Fibroblast of skin of right quadriceps (primary cell): ENCODE data around the gene GTF2E1.

Source experiments
- DNase-seq: peaks from one replicate; pipeline ENCODE4 v3.0.0-alpha.2; 2013

Gene GTF2E1

GRCh38 chr3:120802916-120803315, 60.4 kb downstream of the GTF2E1 start:
- DNase-seq, result no peak

- DNase-seq, result no peak
These were observed 74.2 kb downstream of the GTF2E1 start for GRCh38 chr3:120816728-120817127.

GRCh38 chr3:120820748-120821147, 78.2 kb downstream of the GTF2E1 start:
- no peak for DNase-seq

GRCh38 chr3:120821426-120821825, 78.9 kb downstream of the GTF2E1 start:
- DNase-seq, result no peak

GRCh38 chr3:120823156-120823555, 80.6 kb downstream of the GTF2E1 start:
- no peak for DNase-seq

- DNase-seq, result no peak
These were observed 82.1 kb downstream of the GTF2E1 start for GRCh38 chr3:120824613-120825012.

- no peak for DNase-seq
These were observed 86.3 kb downstream of the GTF2E1 start for GRCh38 chr3:120828796-120829195.

- no peak for DNase-seq
These were observed 88.5 kb downstream of the GTF2E1 start for GRCh38 chr3:120831066-120831465.
